Stimulated activated naive CD4-positive, alpha-beta T cell (primary cell): ENCODE measurements around the gene SMG9.

Source experiments
- DNase-seq, 6 experiments: peaks; one replicate each; lab custom pipeline; 2025; lab: John Stamatoyannopoulos, UW

Gene SMG9

GRCh38 chr19:43755256-43755801 is 567 bp upstream of the SMG9 start:
- peak; percentile 46 to 83 (median 68) for DNase-seq

DNA sequence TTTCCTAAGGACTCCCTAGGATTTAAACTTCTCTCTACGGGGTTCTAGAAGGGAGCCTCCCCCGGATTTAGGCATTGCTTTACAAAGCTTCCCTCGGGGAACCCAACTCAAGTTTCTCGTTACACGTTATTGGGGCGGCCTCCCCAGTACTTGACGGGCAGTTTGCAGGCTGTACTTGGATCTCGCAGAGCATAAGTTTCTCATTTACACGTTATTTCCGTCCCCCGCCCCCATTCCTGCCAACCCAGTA is 584 bp downstream of the SMG9 start:
- DNase-seq, result no peak

DNA sequence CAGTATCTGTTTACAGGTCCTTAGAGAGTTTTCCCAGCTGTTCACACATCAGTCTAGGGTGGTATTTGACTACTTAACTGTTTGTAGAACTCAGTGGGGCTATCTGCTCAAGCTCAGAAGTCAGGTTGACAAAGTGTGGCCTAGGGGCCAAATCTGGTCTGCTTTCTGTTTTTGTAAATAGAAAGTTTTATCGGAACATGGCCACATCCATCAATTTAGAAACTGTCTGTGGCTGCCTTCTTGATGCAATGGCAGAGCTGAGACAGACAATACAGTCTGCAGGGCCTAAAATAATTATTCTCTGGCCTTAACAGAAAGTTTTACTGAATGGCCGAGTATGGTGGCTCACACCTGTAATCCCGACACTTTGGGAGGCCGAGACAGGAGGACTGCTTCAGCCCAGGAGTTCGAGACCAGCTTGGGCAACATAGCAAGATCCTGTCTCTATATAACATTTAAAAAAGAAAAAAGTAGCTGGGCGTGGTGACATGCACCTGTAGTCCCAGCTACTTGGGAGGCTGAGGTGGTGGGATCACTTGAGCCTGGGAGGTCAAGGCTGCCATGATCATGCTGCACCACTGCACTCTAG is 2.4 kb downstream of the SMG9 start:
- no peak for DNase-seq

DNA sequence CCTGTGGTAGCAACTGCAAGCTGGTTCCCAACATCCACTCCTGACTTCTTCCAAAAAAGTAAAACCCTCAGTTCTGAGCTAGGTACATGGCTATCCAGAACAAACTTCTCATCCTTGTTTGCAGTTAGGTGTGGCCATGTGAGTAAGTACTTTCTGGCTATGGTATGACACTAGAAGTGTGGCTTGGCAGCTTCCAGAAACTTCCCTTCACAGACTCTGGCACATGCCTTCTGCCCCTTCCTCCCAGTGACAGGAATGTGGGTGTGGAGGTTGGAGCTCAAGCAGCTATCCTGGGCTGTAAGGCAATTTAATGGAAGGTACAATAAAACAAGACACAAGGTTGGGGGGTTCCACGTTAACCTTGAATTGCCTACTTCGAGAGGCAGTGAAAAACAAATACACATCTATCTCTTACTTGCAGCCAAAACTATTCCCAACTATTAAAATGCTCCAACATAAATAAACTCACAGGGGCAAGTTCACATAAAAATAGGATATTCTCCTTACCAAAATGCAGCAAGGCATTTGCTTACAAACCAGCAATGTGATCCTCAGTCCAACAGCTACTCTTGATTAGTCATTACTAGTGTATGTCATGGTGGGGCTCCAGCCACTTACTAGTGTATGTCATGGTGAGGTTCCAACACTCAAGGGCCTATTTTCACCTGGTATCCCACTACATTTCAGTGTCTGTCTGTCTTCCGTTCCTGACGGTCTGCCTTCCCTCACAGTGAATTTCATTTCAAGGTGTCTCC is 3.1 kb downstream of the SMG9 start:
- DNase-seq, result no peak

DNA sequence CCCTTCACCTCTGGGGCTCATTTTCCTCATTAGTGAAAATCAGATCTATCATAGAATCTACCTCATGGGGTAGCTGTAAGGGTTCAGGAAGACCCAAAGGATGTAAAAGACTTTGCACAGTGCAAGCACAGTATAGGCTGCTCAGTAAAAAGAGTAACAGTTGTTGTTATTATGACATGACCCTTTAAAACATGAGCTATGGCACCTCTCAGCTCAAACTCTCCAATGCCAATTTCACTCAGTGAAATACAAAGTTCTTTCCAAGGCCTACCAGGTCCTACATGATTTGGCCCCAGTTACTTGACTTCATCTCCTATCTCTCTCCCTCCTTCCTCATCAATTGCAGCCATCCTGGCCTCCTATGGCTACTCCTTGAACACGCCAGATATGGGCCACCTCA is 4.9 kb downstream of the SMG9 start:
- no peak for DNase-seq

DNA sequence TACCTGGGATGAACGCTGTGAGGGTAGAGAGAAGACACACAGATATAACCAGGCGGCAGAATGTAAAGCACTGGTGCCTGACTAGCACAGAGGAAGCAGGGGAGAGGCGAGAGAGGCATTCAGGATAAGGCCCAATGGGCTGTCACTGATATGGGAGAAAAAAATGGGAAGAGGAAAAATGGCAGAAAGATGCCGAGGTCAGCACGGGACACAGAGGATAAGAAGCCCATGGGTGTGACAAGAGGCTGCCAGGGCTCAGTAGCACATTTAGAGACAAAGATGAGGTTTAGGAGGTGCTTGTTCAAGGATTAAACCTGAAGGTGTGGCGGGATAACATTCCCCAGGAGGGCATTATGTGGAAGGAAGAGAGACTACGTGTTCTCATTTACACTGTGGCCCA is 5.6 kb downstream of the SMG9 start:
- no peak for DNase-seq

GRCh38 chr19:43748685-43749084 is 6.1 kb downstream of the SMG9 start:
- DNase-seq, result no peak

DNA sequence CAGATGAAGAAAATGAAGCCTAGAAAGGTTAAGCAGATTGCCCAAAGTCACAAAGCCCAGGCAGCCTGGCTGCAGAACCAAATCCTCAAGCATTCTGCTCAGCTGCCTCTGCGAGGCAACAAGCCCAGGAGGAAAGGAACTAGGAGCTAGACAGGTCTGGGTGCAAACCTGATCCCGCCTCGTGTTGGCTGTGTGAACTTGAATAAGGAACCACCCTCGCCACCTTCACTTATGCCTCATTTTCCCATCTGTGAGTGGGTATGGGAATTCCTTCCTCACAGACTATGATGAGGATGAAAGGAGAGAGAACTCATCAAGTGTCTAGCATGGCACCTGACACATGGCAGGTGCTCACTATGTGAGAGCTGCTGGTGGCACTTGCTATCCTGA is 6.6 kb downstream of the SMG9 start:
- no peak for DNase-seq

- no peak for DNase-seq
These were observed 7.1 kb downstream of the SMG9 start for GRCh38 chr19:43747557-43748204.

- DNase-seq, result no peak
These were observed 11.7 kb downstream of the SMG9 start for GRCh38 chr19:43743059-43743458.

GRCh38 chr19:43741075-43741825 is 13.5 kb downstream of the SMG9 start:
- DNase-seq, result no peak

GRCh38 chr19:43739439-43740235 is 15.1 kb downstream of the SMG9 start:
- no peak for DNase-seq

DNA sequence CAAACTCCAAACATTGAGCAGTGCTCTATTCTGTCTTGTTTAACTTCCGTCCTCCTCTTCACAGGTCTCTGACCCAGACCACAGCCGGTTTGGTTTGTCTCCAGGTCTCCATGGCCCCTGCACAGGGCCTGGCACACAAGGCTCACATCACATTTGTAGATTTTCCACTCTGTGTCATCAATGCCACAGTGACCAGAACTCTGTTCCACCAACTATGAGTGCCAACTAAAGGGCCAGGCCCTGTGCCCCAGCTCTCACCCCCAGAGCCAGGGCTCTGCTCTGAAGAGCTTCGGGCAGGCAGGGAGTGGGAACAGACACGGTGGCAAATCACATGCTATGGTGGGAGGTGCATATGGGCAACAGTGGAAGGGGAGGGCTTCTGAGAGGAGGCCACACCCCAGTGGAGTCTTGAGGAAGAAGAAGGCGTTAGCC is 16.0 kb downstream of the SMG9 start:
- DNase-seq, result no peak

- DNase-seq, result no peak
These were observed 18.8 kb downstream of the SMG9 start for GRCh38 chr19:43735957-43736356.

GRCh38 chr19:43735013-43735412 is 19.7 kb downstream of the SMG9 start:
- no peak for DNase-seq

DNA sequence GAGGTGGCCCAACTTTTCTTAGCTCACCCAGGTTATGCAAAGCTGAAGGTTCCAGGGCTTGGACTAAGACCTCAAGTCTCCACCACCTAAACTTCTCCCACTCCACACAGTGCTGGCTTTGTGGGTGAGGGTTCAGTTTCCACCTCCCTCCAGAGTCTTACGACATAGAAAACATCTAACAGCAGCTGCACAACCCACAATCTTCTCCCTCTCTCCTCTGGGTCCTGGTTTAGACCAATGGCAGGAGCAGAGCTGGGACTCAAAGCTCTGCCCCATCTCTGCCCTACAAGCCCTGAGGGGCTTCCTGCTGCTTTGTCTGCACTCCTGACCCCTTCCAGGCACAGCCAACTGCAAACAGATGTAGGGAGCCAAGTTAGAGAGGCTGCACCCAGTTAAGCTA is 22.9 kb downstream of the SMG9 start:
- DNase-seq, result no peak

GRCh38 chr19:43731346-43731745 is 23.4 kb downstream of the SMG9 start:
- no peak for DNase-seq

- DNase-seq, result no peak
These were observed 24.8 kb downstream of the SMG9 start for GRCh38 chr19:43729919-43730318.

DNA sequence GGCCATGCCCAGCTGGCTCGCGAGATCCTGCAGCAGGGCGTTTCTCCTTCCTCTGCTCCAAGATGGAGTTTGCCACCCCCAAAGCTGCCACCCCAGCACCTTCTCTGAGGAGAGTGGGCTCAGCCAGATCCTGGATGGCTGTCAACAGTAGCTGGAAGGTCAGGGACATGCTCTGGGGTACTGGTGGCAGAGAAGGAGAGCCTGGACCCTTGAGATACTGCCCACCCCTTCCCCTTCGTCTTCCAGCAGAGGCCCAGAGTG is 27.2 kb downstream of the SMG9 start:
- no peak for DNase-seq

DNA sequence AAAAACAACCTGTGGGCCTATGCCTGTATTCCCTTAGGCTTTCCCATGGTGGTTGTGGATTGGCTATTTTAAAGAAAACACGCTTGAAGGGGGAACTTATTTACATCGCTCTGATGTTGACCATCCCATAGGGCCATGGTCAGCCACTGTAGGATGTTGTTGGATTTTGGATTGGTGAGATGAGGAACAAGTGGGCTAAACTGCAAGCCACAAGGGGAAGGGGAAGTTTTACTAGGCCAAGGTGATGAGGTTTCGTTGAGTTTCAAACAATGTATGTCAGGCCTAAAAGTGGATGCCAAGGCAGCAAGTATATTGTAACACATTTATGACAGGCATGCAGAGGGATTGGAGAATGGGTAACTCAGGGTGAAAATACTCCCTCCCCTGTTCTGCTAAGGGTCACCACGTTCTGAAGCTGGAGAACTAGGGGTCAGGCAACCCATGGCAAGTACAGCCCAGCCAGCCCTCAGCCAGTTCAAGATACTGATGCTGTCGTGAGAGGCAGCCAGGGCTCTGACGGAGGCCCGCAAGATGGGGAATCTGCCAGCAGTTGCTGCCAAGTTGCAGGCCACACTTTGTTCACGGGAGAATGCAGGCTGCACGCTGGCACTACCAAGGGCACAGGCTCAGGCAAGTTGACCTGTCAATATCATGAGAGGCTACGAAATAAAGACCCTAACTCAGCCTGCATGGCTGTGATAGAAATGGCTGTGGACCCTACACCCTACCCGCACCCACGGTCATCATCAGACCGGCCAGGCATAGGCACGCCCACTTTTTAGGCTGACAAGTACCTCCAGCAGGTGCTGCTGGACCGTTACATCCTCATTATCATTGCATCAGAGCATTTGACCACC is 27.8 kb downstream of the SMG9 start:
- DNase-seq, result peak in 1 of 6 experiments; percentile 2

DNA sequence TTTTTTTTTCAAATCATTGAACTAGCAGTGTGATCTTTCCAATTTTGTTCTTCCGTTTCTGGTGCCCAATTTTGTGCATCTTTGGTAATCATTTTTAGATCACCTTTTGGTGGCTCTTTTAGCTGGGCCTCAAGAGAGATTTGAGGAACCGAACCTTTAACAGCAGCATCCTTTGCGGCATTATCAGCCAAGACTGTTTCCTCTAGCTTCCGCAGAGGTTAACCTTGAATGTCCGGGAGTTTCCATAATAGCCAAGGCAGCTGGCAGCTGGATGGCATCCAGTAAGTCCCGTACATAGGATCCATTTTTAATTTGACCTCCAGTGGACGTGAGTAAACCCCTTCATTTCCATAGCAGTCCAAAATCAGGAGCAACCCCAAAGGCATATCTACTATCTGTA is 29.3 kb downstream of the SMG9 start:
- DNase-seq, result no peak
